Measurements from ENCODE around the gene CTRB2.

CTRB2 gene

GRCh38 chr16:75175074-75175473, 31.9 kb downstream of the CTRB2 start:
- DNase-seq (ENCODE audit: low spot score), result no peak

- DNase-seq (ENCODE audit: low spot score), result no peak
These were observed 34.4 kb downstream of the CTRB2 start for GRCh38 chr16:75172578-75172977.

- no peak for DNase-seq (ENCODE audit: low spot score)
These were observed 37.0 kb downstream of the CTRB2 start for GRCh38 chr16:75169899-75170405.

GRCh38 chr16:75160386-75160785, 46.6 kb downstream of the CTRB2 start:
- DNase-seq (ENCODE audit: low spot score), result no peak

All from CD4-positive, alpha-beta T cell treated with Interleukin-2 at 100 ng/mL for 4 hours (primary cell).